Colon (tissue), 2 donors: ENCODE data around the gene RALGDS.

Experiments used
- FAIRE-seq: peaks from 2 replicates; lab custom pipeline; 2012; peaks lifted over from hg19 to GRCh38; lab: Jason Lieb, UNC
- donor health status: control.
- donor health status: control.

The RALGDS gene

DNA sequence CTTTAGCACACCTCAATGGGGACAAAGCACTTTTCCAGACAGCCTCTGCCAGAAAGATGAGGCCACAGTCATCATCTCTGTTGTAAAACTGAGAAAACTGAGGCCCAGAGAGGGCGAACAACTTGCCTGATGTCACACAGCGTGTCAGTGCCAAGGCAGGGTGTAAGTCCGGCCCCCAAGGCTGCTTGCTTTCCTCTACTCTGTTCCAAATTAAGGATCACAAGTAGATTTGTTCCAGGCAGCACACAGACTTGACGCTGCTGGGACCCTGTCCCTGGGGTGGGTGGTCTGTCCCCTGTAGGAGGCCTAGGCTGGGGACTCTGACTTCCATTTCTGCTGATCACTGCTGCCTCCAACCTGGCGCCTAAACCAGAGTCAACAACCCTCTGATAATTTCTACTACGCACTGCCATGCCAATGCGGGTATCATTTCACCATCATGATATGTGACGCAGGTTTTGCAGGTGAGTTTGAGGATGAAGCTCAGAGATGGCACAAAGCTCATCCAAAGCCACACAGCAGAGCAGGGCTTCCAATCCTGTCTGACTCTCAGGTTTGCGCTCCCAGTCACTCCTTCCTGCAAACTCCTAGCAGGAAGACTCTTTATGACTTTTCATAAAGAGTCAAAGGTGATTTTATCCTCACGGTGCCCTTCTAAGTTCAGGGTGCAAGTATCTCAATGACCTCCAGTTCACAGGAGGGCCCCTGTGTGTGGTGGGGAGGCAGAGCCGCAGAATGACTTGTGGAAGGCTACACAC is 13.5 kb upstream of the RALGDS start:
- FAIRE-seq: no peak

DNA sequence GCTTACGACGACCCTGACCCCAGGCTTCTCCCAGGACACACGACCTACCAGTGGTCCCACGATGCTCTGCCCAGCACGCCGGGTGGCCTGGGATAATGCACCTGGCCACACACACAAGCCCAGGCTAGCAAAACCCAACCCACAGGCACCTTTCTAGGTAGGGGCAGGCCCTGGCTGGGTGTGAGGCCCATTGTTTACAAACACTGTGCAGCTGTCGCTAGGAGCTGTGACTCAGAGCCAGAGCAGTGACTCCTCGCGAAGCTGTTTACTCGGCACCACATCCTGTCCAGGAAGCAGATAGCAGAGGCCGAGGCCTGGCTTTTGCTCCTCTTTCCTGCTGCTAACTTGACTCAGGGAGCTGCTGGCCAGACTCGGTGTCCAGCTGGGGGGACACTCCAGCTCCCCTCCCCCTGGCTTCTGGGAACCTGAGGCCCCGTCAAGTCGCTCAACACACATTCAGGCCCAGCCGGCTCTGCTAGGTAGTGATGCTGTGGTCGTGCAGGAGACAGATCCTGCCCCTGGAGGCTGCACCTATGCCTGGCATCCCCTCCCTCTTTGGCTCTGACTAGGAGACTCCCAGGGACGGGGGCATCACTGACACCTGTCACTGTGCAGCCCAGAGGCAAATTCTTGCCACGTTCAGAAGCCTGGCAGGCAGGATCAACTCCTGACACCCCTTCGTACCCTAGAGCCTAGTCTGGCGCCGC is 12.8 kb upstream of the RALGDS start:
- no peak for FAIRE-seq

DNA sequence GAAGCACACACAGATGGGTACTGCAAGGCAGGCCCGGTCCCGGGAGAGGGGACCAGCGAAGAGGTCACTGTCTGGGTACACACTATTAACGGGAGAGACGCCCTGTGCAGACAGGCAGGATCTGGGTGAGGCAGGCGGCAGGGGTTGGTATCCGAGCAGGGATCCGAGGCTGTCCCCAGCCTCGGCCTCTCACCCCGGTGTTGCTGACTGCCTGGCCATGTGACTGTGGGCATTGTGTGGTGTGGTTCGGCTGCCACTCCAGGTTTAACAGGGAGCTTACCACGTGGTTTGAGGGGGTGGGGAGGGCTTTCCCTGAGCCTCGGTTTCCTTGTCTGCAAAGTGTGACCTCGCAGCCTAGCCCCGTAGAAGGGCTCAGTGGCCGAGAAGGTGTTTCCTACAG is 11.1 kb upstream of the RALGDS start:
- no peak for FAIRE-seq

DNA sequence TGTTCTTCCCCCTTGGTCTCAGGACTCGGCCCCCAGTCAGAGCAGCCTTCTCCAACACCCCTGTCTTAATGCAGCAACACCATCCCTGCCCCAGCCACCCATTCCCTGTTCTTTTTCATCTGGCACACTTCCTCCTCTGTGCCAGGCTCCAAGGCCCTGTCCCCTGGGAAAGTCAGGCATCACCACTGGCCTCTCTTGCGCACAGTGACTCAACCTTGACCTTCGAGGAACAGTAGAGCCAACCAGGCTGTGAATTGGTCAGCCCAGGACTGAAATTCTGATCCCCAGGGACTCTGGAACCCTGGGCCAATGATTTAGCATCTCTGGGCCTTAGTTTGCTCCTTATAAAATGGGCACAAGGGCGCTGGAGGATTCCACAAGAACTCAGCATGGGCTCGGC is 10.5 kb upstream of the RALGDS start:
- FAIRE-seq: no peak

DNA sequence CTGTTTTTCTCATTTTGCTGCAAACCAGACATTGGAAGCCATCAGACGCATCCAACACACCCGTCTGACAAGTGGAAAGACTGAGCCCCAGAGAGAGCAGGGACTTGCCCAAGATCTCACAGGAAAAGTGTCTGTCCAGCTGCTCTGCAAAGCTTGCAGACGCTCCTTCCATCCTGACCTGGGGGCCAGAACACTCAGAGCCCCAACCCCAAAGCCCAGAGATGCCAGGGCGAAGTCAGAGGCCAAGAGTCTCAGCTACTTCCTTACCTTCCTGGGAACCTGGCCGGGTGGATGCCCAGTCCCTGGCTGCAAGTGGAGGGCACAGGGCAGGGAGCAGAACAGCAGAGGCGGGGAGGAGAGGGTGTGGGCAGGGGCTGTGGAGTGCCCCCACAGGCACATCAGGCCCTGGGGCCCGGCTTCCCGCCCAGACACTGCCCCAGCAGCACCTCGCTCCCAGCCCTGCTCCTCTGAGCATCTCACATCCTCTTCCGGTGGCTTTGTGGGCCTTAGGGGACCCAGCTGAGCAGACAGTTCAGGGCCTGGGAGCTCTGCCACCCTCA is 9.7 kb upstream of the RALGDS start:
- FAIRE-seq: no peak

DNA sequence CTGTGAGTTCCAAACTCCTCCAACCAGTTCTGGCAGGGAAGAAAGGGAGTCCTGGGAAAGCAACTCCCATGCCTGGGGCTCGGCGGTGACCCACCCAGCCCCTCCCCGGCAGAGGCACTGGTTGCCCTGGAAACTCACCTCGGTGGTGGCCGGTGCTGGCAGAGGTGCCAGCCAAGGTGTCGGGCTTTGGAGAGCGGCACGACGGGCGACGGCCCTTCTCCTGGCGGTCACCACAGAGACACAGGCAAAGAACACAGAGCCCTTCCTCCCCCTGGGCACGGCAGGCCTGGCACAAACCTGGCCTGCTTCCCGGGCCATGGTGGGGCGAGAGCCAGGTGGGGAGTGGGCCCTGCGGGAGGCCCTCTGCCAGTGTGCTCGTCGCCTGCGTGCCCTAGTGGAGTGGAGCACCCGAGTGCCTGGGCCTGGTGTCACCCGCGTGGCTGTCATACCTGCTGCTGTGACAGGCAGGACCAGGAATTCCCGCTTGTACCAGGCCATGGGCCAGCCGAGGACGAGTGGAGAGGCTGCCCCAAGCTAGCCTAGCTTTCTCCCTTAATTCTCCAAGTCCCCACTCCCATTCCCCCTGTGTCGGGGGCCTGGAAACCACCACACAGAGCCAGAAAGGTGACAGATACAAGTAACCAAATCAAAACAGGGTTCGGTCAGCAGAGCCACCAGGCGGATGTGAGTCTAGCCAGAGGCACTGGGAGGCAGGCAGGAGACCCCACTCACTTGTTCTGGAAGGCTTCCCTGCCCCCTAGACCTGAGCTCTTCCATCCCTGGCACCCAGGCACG is 8.2 kb upstream of the RALGDS start:
- no peak for FAIRE-seq

DNA sequence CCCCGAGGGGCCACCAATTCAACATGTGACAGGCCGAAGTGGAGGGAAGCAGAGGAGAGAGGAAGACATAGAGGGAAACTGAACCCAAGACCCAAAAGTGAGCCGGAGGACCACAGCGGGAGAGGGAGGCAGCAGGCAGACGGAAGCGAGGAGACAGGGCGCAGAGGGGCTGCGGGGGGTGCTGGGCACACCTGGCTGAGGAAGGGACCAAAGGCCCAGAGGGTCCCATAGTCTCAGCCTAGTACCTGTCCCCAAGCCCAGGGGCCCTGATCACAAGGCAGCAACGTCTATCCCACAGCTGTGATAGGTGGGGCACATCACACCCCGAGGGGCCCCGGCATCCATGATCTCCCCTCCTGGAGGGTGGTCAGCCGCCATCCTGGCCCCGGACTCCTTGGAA is 7.1 kb upstream of the RALGDS start:
- FAIRE-seq: no peak

DNA sequence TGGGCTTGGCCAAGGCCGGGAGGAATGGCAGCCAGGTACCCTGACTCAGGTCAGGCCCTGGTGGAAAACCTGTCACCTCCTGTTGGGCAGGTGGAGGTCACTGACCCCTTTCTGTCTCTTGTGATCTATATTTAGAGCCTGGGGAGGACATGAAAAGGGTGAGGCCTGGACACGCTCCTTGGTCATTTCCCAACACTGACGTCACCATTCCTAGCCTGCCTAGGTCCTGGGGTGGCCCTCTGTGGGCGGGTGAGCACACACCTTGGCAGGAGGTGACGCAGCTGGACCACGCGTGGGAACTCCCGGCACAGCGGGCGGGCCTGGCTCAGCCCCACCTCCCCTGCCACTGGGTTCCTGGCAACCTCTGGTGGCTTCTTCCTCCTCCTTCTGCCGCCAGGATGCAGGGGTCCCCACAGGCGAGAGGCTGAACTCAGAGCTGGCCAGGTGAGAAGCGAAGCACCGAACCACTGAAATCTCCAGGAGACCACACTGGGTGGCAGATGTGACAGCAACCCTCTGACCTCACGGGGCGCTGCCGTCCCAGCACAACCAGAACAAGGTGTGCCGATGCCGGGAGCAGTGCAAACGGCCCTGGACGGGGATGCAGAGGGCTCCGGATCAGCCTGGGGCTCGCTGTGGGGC is 6.4 kb upstream of the RALGDS start:
- no peak for FAIRE-seq

DNA sequence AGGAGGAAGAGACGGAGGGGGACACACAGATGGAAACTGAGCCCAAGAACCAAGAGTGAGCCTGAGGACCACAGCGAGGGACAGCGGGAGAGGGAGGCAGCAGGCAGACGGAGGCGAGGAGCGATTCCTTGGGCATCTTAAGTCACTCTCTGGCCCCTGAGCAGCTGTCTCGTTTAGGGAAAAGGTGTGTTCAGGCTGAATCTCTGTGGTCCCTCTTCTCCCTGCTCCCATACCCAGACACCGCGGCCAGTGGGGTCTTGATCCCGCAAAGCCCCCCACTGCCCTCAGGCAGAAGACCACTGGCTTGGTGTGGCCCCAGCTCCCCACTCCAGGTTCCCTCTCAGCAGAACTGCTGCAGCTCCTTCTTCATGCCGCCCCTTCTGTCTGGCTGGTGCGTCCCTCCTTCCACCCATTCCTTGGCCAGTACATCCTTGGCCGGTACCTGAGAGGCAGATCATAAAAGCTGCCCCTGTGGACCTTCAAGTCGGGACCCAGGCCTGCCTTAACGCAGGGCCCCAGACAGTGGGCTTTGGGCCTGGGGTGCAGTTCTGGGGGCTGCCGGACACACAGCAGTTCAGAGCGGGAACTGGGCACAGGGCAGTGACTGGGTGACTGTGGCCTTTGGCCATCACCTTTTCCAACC is 5.8 kb upstream of the RALGDS start:
- no peak for FAIRE-seq

DNA sequence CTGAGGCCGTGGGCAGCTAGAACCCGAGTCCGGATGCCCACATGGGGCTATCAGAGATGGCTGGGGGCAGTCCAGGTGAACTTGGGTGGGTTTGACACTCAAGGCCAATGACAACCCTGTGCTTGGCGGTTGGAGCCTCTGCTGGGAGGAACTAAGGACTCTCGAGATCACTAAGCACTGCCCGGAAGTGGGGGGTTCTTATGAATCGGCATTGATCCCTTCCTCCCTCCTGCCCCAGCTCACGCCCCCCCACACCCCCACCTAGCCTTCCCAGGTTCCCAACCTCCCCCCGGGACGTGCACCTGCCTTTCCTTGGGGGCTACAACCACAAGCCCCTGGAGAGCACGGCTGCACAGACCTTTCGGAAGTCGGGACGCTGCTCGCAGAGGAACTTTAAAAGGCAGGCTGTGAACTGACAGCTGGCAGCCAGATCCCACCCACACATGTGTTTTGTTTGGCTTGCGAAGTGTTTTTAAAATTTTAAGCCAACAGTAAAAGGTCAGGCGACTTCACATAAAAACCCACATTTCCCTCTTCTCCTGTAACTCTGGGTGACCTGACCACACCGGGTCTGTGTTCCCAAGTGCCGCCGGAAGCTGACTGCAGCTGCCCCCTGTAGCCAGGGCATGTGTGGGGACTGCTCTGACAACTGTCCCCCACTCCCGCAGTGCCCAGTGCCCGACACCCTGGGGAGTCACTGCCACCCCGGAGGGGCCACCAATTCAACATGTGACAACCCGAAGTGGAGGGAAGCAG is 5.1 kb upstream of the RALGDS start:
- FAIRE-seq: no peak

DNA sequence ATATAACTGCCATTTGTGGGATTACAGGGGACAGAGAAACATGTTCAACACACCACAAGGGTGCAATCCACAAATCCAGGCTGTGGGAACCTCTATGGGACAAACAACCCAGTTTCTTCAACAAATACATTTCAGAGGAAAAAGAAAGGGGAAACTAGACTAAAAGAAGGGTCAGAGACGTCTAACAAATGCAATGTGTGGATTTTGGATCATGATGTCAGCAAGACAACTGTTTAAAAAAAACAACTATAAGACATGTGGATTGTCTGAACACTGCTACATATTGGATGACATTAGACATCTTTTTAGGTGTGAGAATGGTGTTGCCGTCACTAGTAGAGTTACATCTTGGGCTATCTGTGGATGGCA is 3.9 kb upstream of the RALGDS start:
- no peak for FAIRE-seq

DNA sequence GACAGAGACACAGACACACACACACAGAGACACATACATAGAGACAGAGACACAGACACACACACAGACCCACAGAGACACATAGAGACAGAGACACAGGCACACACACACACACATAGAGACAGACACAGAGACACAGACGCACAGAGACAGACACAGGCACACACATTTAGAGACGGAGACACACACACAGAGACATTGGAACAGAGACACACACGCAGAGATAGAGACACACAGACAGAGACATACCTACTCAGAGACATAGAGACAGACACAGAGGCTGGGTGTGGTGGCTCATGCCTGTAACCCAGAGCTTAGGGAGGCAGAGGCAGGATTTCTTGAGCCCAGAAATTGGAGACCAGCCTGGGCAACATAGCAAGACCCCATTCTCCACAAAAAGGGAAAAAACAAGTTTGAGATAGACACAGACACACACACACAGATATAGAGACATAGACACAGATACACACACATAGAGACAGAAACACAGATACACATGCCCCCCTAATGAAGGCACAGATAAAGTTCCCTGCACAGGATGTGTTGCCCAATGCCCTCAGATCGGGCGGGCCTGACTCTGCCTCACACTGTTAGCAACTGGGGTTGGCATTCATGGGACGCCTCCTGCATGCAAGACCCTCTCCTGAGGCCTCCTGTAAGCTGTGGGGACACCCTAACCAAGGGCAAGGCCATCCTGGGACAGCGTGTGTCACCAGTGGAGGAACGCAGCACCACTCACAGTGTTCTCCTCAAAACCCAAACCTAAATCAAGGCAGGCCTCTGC is 3.3 kb upstream of the RALGDS start:
- FAIRE-seq: no peak

DNA sequence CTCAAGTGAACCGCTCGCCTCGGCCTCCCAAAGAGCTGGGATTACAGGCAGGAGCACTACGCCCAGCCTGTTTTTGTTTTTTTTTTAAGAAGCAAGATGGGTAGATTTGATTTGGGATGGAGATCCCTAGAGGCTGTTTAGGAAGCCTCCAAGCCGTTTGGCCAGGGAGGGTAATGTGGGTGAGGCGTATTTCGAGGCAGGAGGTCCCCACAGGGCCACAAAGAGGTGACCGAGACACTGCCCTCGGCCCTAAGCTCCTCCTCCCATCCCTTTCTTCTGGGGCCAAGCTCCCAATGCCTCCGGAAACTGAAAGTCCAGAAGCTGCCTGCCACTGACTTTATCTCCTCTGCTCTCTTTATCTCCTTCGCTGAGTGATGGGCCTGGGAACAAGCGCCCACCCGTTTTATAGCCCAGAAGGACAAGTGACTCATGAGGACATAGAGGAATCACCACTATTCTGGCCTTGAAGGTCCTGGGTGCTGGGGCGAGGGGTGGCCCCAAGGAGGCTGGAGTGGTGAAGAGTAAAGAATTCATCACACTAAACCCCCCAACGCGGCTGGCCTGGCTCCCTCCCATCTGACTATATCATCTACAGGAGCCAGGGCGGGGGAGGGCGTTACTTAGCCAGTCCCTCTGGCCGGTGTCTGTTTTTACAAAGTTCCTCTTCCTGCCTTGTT is 2.0 kb upstream of the RALGDS start:
- no peak for FAIRE-seq

DNA sequence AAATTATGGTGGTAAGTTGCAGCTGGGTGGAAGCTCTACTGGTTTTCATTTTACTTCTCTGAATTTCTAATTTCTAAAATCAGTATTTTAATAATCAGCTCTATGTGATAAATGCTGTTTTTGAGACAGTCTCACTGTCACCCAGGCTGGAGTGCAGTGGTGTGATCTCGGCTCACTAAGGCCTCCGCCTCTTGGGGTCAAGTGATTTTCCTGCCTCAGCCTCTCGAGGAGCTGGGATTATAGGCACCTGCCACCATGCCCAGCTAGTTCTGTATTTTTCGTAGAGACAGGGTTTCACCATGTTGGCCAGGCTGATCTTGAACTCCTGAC is 1.5 kb upstream of the RALGDS start:
- no peak for FAIRE-seq

DNA sequence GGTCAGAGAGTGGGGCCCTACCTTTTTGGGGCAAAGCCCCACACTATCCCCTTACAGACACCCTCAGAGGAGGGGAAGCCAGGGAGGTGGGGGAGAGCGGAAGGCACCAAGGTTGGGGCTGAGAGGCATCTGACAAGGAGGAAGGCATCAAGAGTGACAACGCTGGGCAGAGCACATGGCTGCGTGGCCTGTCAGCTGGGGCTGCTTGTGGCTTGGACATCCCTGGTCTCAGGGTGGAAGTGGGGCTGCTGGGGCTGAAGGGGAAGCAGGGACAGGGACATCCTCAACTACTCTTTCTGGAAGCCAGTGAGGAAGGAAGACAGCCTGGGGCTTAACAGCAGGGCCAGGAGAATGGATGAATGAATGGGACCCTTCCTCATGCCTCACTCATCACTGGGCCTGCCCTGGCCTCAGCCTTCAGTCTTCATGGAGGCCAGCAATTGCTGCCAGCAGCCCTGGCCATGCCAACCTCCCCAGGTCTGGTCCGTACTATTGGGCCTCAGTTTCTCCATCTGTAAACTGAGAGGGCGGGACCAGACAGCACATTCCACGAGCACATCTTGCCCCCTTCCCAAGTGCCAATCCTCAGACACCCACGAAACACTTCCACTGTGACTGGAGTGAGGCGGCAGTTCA is 993 bp upstream of the RALGDS start:
- FAIRE-seq: no peak

DNA sequence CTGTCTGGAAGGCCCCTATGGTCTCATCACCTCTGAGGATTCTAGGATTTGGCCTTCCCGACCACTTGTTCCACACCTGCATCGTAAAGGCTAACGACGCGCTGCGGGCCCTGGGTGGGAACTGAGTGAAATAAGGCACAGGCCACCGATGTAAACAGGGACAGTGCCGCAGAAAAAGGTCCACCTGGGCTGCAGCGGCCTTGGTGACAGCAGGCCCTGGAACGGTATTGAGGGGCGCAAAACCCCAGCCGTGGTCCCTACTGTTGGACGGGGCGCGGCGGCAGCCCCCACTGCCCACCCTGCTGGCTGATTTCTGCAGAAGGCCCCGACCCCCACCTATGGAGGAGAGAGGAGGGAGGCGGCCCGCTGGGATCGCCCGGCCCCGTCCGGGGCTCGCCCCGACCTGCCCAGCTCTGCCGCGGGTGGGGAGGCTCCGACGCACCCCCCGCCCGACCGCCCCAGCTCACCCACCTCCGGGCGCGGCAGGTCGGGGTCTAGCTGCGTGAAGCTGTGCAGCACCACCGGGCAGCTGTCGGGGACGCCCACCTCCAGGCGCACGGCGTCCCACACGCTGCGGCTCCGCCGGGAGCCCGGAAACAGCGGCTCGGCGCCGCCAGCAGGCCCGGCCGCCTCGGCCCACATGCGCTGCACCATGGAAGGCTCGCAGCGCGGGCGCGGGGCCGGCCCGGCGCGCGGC is 391 bp downstream of the RALGDS start:
- FAIRE-seq: no peak

DNA sequence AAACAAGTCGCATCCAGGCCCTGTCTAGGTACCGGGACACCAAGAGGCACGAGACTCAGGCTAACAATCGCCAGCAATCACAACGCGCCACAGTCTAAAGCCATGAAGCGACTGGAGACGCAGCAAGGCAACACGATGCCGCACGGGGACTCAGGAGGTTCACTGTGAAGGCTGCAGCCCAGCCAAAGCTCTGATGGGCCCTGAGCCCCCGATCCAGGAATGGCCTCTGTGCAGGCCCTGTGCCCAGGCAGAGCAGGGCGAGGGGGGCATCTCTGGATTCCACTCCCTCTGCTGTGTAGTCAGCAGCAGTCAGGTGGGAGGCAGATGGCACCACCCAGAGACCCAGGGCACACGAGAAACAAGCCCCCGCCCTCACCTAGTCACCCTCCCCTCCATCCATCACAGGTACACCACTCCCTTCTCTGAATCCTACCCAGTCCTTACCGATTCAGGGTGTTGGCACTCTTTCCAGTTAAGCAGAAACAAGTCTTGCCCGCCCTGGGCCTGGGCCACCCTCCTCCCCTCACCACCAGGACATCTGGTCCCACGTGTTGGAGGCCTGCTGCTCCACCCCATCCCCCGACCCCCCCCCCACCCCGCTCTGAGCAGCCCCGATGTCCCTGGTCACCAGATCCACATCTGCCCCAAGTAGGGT is 1.1 kb downstream of the RALGDS start:
- no peak for FAIRE-seq
